K562 (cell line): ENCODE data around the gene ZSWIM6. TPM values are rescaled to one million over a fixed set of nuclear protein-coding genes. Genes with fewer than 3 reads are reported as not detected.

Experiments used
- ATF1 ChIP-seq, 2 experiments: fragments of 450-650 bp in 1 of 2; IDR thresholded peaks; 2 replicates each; pipeline ENCODE4 v1.6.1; 2016; ENCODE audit warnings: missing compliant biosample characterization in 1 of 2, missing genetic modification characterization in 1 of 2
- CCAR2 ChIP-seq: fragments of 200-400 bp; formaldehyde crosslinking; IDR thresholded peaks from 2 replicates; pipeline ENCODE4 v1.6.1; 2017; ENCODE audit warnings: mild to moderate bottlenecking, low read depth, low read length
- ETV6 ChIP-seq, 3 experiments: fragments of 150-350 bp in 1 of 3; sonication (generic) in 1 of 3; formaldehyde crosslinking in 1 of 3; IDR thresholded peaks; 2 replicates each; pipeline versions ENCODE4 v1.6.1 to v1.8.0; 2014 to 2022; ENCODE audit warnings: borderline replicate concordance in 2 of 3, low read depth in 2 of 3, antibody characterized with exemption in 1 of 3, low read length in 1 of 3, mild to moderate bottlenecking in 1 of 3, missing genetic modification reagents in 1 of 3
- HDAC8 ChIP-seq: fragments of 450-650 bp; IDR thresholded peaks from 2 replicates; pipeline ENCODE4 v1.6.1; 2016; ENCODE audit warnings: mild to moderate bottlenecking, missing genetic modification characterization, moderate library complexity, missing compliant biosample characterization
- MYNN ChIP-seq, 2 experiments: sonication (generic); formaldehyde crosslinking in 1 of 2; IDR thresholded peaks; 2 replicates each; pipeline versions ENCODE4 v1.5.0 to v1.6.1; 2016 to 2020; ENCODE audit warnings: antibody characterized with exemption in 1 of 2, missing genetic modification reagents in 1 of 2
- POLR2G ChIP-seq: fragments of 200-400 bp; formaldehyde crosslinking; IDR thresholded peaks from 2 replicates; pipeline ENCODE4 v1.6.1; 2017; ENCODE audit warnings: low read depth, mild to moderate bottlenecking, antibody characterized with exemption, low read length, moderate library complexity
- SPI1 ChIP-seq: IDR thresholded peaks from 2 replicates; pipeline ENCODE4 v1.6.1; 2011; ENCODE audit warnings: low read depth, low read length, control low read depth, borderline replicate concordance
- ZNF224 ChIP-seq: sonication (generic); formaldehyde crosslinking; IDR thresholded peaks from 2 replicates; pipeline ENCODE4 v1.8.0; 2022; ENCODE audit warnings: mild to moderate bottlenecking, missing genetic modification reagents
- polyA plus RNA-seq, 8 experiments: library from polyadenylated mRNA; depleted of rRNA in 4 of 8; stranded (reverse) in 5 of 8; unstranded in 3 of 8; fragments of >200 nt; fragmentation: Nextera tagmentation in 2 of 8; fragmentation: Illumina TruSeq in 1 of 8; extraction: Ambion mirVana in 2 of 8; extraction: Trizol in 1 of 8; gene quantifications; 2 replicates each; pipeline versions ENCODE4 v1.2.1 to v1.2.3, GENCODE V29; 2011 to 2014; ENCODE audit warnings: inconsistent platforms in 1 of 8, missing spikeins in 1 of 8
- total RNA-seq, 7 experiments: library from RNA; depleted of rRNA in 6 of 7; stranded (reverse); fragments of >200 nt in 6 of 7; fragmentation: Illumina TruSeq in 2 of 7; extraction: Trizol in 2 of 7; gene quantifications; 2 replicates each; pipeline versions ENCODE4 v1.2.1 to v1.2.3, GENCODE V29; 2011 to 2021; ENCODE audit warnings: low replicate concordance in 1 of 7
- TF ChIP-seq, protein P1 (sequence below), 2 experiments: fragments of 450-650 bp in 1 of 2; IDR thresholded peaks; 2 replicates each; pipeline ENCODE4 v1.6.1; 2011 to 2017; ENCODE audit warnings: low read depth in 2 of 2, antibody characterized with exemption in 1 of 2, borderline replicate concordance in 1 of 2, low read length in 1 of 2, mild to moderate bottlenecking in 1 of 2, mixed read lengths in 1 of 2; ENCODE audit not compliant: control insufficient read depth in 1 of 2
- TF ChIP-seq, protein P2 (sequence below): sonication (generic); formaldehyde crosslinking; IDR thresholded peaks from 2 replicates; pipeline ENCODE4 v1.8.1; 2023; ENCODE audit warnings: mild to moderate bottlenecking, missing genetic modification reagents, moderate library complexity
- TF ChIP-seq, protein P3 (sequence below): sonication (generic); formaldehyde crosslinking; IDR thresholded peaks from 2 replicates; pipeline ENCODE4 v1.8.0; 2022; ENCODE audit warnings: missing genetic modification reagents, mild to moderate bottlenecking, borderline replicate concordance
- TF ChIP-seq, protein P4 (sequence below): fragments of 450-650 bp; formaldehyde crosslinking; IDR thresholded peaks from 2 replicates; pipeline ENCODE4 v1.4.0; 2020; ENCODE audit warnings: mild to moderate bottlenecking, moderate library complexity

Gene ZSWIM6
- total and polyA plus RNA-seq, 9 of the 15 experiments (the other 6 are each of a cell fraction or from before 2014, with no cell fraction given): 0.81 to 3.2 (median 2.0) TPM

DNA sequence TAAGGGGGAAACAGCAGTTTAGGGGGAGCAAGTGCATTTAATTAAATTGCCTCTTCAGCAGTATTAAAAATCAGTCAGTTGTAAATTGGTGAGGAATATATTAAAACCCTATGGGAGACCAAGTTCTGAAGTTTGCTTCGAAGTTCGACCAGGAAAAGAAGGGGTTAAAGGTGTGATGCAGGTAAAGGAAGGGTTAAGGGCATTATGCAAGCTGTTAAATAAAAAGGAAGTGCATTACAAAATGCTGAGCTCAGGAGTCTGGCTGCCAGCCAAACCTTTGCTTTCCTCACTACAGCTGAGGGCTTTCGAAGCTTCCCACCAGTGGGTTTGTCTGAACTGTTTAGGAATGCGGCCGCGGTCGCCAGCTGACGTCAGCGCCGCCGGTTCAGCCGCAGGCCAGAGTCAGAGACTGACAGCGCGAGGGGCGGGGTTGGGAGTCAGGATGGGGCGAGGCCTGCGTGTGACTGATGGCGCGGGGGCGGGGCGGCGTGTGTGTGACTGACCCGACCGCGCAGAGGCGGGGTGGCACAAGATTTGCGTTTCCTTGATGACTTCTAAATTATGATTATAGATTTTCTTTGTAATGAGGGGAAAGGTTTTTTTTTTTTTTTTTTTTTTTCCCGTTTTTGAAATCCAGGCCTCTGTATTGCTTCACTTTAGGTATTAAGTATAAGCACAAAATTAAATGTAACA lies 76.6 kb downstream of the ZSWIM6 start (continued):
- TF ChIP-seq, protein P1, sequence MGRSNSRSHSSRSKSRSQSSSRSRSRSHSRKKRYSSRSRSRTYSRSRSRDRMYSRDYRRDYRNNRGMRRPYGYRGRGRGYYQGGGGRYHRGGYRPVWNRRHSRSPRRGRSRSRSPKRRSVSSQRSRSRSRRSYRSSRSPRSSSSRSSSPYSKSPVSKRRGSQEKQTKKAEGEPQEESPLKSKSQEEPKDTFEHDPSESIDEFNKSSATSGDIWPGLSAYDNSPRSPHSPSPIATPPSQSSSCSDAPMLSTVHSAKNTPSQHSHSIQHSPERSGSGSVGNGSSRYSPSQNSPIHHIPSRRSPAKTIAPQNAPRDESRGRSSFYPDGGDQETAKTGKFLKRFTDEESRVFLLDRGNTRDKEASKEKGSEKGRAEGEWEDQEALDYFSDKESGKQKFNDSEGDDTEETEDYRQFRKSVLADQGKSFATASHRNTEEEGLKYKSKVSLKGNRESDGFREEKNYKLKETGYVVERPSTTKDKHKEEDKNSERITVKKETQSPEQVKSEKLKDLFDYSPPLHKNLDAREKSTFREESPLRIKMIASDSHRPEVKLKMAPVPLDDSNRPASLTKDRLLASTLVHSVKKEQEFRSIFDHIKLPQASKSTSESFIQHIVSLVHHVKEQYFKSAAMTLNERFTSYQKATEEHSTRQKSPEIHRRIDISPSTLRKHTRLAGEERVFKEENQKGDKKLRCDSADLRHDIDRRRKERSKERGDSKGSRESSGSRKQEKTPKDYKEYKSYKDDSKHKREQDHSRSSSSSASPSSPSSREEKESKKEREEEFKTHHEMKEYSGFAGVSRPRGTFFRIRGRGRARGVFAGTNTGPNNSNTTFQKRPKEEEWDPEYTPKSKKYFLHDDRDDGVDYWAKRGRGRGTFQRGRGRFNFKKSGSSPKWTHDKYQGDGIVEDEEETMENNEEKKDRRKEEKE (IDR thresholded peaks at IDR 0.05; ENCODE audit: borderline replicate concordance in 1 of 2, control insufficient read depth in 1 of 2, low read depth in 2 of 2, low read length in 1 of 2): no peak
- peak; percentile 95 for TF ChIP-seq MYNN (IDR thresholded peaks at IDR 0.05)
- no peak for TF ChIP-seq MYNN (CRISPR knock-in tag; IDR thresholded peaks at IDR 0.05)
- TF ChIP-seq, protein P2, sequence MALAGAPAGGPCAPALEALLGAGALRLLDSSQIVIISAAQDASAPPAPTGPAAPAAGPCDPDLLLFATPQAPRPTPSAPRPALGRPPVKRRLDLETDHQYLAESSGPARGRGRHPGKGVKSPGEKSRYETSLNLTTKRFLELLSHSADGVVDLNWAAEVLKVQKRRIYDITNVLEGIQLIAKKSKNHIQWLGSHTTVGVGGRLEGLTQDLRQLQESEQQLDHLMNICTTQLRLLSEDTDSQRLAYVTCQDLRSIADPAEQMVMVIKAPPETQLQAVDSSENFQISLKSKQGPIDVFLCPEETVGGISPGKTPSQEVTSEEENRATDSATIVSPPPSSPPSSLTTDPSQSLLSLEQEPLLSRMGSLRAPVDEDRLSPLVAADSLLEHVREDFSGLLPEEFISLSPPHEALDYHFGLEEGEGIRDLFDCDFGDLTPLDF (CRISPR knock-in tag): no peak
- 0 out of 2 replicates have a peak, but pooled peaks have one; percentile 33 for TF ChIP-seq POLR2G
- TF ChIP-seq ZNF224 (CRISPR knock-in tag): no peak
- TF ChIP-seq CCAR2: no peak
- no peak for TF ChIP-seq HDAC8 (tag)
- TF ChIP-seq SPI1: peak; percentile 100
- peak in 1 of 2 experiments; percentile 43; a peak in 2 of 4 replicates for TF ChIP-seq ETV6 (IDR thresholded peaks at IDR 0.05; ENCODE audit: borderline replicate concordance in 1 of 2, low read depth in 2 of 2, low read length in 1 of 2)
- no peak for TF ChIP-seq ETV6 (CRISPR knock-in tag; IDR thresholded peaks at IDR 0.05; ENCODE audit: borderline replicate concordance)
- peak; percentile 32; the same call in 1 of the 2 replicates for TF ChIP-seq ATF1 (CRISPR knock-in tag; IDR thresholded peaks at IDR 0.05)
- peak; percentile 95 for TF ChIP-seq ATF1 (tag; IDR thresholded peaks at IDR 0.05)
- TF ChIP-seq, protein P3, sequence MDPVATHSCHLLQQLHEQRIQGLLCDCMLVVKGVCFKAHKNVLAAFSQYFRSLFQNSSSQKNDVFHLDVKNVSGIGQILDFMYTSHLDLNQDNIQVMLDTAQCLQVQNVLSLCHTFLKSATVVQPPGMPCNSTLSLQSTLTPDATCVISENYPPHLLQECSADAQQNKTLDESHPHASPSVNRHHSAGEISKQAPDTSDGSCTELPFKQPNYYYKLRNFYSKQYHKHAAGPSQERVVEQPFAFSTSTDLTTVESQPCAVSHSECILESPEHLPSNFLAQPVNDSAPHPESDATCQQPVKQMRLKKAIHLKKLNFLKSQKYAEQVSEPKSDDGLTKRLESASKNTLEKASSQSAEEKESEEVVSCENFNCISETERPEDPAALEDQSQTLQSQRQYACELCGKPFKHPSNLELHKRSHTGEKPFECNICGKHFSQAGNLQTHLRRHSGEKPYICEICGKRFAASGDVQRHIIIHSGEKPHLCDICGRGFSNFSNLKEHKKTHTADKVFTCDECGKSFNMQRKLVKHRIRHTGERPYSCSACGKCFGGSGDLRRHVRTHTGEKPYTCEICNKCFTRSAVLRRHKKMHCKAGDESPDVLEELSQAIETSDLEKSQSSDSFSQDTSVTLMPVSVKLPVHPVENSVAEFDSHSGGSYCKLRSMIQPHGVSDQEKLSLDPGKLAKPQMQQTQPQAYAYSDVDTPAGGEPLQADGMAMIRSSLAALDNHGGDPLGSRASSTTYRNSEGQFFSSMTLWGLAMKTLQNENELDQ: no peak
- TF ChIP-seq, protein P4, sequence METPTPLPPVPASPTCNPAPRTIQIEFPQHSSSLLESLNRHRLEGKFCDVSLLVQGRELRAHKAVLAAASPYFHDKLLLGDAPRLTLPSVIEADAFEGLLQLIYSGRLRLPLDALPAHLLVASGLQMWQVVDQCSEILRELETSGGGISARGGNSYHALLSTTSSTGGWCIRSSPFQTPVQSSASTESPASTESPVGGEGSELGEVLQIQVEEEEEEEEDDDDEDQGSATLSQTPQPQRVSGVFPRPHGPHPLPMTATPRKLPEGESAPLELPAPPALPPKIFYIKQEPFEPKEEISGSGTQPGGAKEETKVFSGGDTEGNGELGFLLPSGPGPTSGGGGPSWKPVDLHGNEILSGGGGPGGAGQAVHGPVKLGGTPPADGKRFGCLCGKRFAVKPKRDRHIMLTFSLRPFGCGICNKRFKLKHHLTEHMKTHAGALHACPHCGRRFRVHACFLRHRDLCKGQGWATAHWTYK (CRISPR knock-in tag): no peak
